Loucy (cell line): ENCODE data around the gene HLF.

ENCODE experiments used
- H2AFZ ChIP-seq: fragments of 200-600 bp; sonication (generic); 2 replicates; pipeline ENCODE4 v1.6.0; 2016; ENCODE audit warnings: antibody characterized with exemption, mild to moderate bottlenecking, low read length, moderate library complexity
- H3F3A ChIP-seq: fragments of 200-600 bp; 2 replicates; pipeline ENCODE4 v1.6.0; 2016; ENCODE audit warnings: antibody characterized with exemption, low read depth, mild to moderate bottlenecking
- H3K27me3 ChIP-seq: fragments of 200-600 bp; sonication (generic); 2 replicates; pipeline ENCODE4 v1.6.1; 2014; ENCODE audit warnings: low read length, mild to moderate bottlenecking; ENCODE audit not compliant: insufficient read depth, poor library complexity, severe bottlenecking
- H3K36me3 ChIP-seq: fragments of 200-600 bp; sonication (generic); 2 replicates; pipeline ENCODE4 v1.6.1; 2016; ENCODE audit warnings: low read length; ENCODE audit not compliant: insufficient read depth
- H3K4me1 ChIP-seq: fragments of 200-600 bp; sonication (generic); 2 replicates; pipeline ENCODE4 v1.5.1; 2014; ENCODE audit warnings: low read length, mild to moderate bottlenecking; ENCODE audit not compliant: insufficient read depth, poor library complexity, severe bottlenecking
- H3K4me2 ChIP-seq: fragments of 200-600 bp; sonication (generic); 2 replicates; pipeline ENCODE4 v1.6.0; 2014; ENCODE audit warnings: antibody characterized with exemption, low read length, low read depth, mild to moderate bottlenecking; ENCODE audit not compliant: poor library complexity, severe bottlenecking
- H3K4me3 ChIP-seq: fragments of 200-600 bp; sonication (generic); 2 replicates; pipeline ENCODE4 v1.5.1; 2014; ENCODE audit warnings: low read length, mild to moderate bottlenecking, mixed read lengths; ENCODE audit not compliant: poor library complexity, severe bottlenecking
- H3K79me2 ChIP-seq: fragments of 200-600 bp; sonication (generic); 2 replicates; pipeline ENCODE4 v1.6.1; 2014; ENCODE audit warnings: low read length; ENCODE audit not compliant: insufficient read depth
- H3K9ac ChIP-seq: fragments of 200-600 bp; sonication (generic); 2 replicates; pipeline ENCODE4 v1.6.0; 2014; ENCODE audit warnings: mild to moderate bottlenecking, low read depth, low read length, moderate library complexity; ENCODE audit not compliant: poor library complexity, severe bottlenecking
- H3K9me2 ChIP-seq: fragments of 200-600 bp; sonication (generic); replicated peaks from 2 replicates; pipeline ENCODE4 v1.6.1; 2016; ENCODE audit warnings: low read depth, low read length, mixed read lengths
- H3K9me3 ChIP-seq: fragments of 200-600 bp; sonication (generic); 2 replicates; pipeline ENCODE4 v1.6.1; 2014; ENCODE audit warnings: mild to moderate bottlenecking, antibody characterized with exemption, low read length, low read depth; ENCODE audit not compliant: insufficient read depth
- H4K20me1 ChIP-seq: fragments of 200-600 bp; sonication (generic); 2 replicates; pipeline ENCODE4 v1.6.0; 2014; ENCODE audit warnings: antibody characterized with exemption, low read length, mild to moderate bottlenecking; ENCODE audit not compliant: insufficient read depth, poor library complexity, severe bottlenecking
- EZH2phosphoT487 ChIP-seq: fragments of 200-600 bp; IDR thresholded peaks from 2 replicates; pipeline ENCODE4 v1.6.1; 2018; ENCODE audit warnings: antibody characterized with exemption, mild to moderate bottlenecking, moderate library complexity, borderline replicate concordance
- TF ChIP-seq, protein P1 (sequence below): fragments of 200-600 bp; sonication (generic); conservative IDR thresholded peaks from 2 replicates; pipeline ENCODE4 v1.5.1; 2014; ENCODE audit warnings: mild to moderate bottlenecking, antibody characterized with exemption, low read length

The HLF gene

DNA sequence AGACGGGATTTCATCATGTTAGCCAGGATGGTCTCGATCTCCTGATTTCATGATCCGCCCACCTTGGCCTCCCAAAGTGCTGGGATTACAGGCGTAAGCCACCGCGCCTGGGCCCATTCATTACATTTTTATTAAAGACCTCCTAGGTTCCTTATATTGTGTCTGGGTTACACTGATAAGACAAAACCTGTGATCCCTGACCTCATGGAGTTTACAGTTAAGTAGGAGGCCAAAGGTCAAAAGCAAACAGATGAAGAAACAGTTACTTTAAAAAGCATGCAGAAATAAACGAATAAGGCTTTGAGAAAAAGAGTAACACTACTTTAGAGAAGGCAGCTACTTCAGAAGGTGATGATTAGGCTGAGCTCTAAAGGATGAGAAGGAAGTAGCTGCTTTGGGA lies 14.9 kb upstream of the HLF start:
- no peak overlapping the region for H3K4me3 ChIP-seq
- H4K20me1 ChIP-seq: no peaks in the 10 kb centered on the region
- H3K79me2 ChIP-seq: no peaks in the 10 kb centered on the region
- H3K27me3 ChIP-seq: no peaks in the 10 kb centered on the region
- H3K4me2 ChIP-seq: no peak overlapping the region
- no peaks in the 10 kb centered on the region for H3K36me3 ChIP-seq
- no peaks in the 10 kb centered on the region for H3K9me3 ChIP-seq
- no peaks in the 10 kb centered on the region for H3K9me2 ChIP-seq
- no peak for TF ChIP-seq EZH2phosphoT487
- TF ChIP-seq, protein P1, sequence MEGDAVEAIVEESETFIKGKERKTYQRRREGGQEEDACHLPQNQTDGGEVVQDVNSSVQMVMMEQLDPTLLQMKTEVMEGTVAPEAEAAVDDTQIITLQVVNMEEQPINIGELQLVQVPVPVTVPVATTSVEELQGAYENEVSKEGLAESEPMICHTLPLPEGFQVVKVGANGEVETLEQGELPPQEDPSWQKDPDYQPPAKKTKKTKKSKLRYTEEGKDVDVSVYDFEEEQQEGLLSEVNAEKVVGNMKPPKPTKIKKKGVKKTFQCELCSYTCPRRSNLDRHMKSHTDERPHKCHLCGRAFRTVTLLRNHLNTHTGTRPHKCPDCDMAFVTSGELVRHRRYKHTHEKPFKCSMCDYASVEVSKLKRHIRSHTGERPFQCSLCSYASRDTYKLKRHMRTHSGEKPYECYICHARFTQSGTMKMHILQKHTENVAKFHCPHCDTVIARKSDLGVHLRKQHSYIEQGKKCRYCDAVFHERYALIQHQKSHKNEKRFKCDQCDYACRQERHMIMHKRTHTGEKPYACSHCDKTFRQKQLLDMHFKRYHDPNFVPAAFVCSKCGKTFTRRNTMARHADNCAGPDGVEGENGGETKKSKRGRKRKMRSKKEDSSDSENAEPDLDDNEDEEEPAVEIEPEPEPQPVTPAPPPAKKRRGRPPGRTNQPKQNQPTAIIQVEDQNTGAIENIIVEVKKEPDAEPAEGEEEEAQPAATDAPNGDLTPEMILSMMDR: no peak
- no peaks in the 10 kb centered on the region for H3F3A ChIP-seq
- H2AFZ ChIP-seq: no peak overlapping the region
- no peak overlapping the region for H3K9ac ChIP-seq
- peaks cover 4% of the 10 kb centered on the region for H3K4me1 ChIP-seq

DNA sequence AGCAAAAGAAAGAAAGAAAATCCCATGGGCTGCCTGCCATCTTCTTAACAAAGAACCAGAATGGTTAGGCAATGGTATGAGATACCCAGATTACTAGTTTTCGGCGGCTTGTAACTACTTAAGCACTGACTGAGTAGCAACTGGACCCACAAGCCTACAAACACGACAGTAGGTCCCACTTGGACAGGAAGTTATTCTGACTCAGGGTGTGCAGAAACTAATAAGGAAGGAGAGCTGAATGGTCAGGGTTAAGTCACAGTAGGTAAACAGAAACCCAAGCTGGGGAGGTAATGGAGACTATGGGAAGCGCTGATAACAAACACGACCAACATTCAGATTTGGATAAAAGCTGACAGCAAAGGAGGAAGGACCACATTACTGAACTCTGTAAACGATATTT lies 10.4 kb upstream of the HLF start:
- H3K9me3 ChIP-seq: no peaks in the 10 kb centered on the region
- H4K20me1 ChIP-seq: no peaks in the 10 kb centered on the region
- H3K79me2 ChIP-seq: no peaks in the 10 kb centered on the region
- H3F3A ChIP-seq: no peaks in the 10 kb centered on the region
- peaks cover 4% of the 10 kb centered on the region for H3K4me1 ChIP-seq
- no peak overlapping the region for H2AFZ ChIP-seq
- TF ChIP-seq, protein P1: no peak
- no peak for TF ChIP-seq EZH2phosphoT487
- H3K4me2 ChIP-seq: no peak overlapping the region
- H3K36me3 ChIP-seq: no peaks in the 10 kb centered on the region
- H3K9me2 ChIP-seq: no peaks in the 10 kb centered on the region
- no peaks in the 10 kb centered on the region for H3K27me3 ChIP-seq
- H3K4me3 ChIP-seq: no peak overlapping the region
- no peak overlapping the region for H3K9ac ChIP-seq

DNA sequence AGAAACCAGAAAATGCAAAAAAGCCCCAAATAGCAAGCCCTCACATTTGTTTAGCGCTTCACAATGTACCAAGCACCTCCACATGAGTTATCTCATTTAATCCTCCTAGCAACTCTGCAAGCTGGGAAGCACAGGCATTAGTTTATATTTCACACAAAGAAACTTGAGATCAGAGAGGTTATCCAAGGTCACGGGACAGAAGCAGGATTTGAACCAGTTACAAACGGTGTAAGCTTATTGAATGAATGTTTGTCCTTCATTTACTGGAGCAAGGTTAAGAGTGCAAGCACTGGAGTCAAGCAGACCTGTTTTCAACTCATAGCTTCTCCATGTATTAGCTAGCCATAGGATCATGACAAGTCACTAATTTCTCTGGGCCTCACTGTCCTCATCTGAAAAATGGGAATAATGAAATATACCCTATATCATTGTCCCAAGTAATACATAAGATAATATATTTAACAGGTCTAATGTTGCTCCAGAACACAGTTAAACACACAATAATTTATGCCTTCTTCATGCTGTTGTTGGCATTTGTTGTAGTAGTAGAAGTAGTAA lies 6.1 kb upstream of the HLF start:
- H3K36me3 ChIP-seq: no peaks in the 10 kb centered on the region
- no peaks in the 10 kb centered on the region for H3K79me2 ChIP-seq
- no peak overlapping the region for H2AFZ ChIP-seq
- no peak overlapping the region for H3K4me2 ChIP-seq
- H3K9me3 ChIP-seq: no peaks in the 10 kb centered on the region; the same call in 1 of the 2 replicates
- H3F3A ChIP-seq: no peaks in the 10 kb centered on the region
- no peaks in the 10 kb centered on the region for H4K20me1 ChIP-seq
- no peak overlapping the region for H3K9ac ChIP-seq
- H3K4me3 ChIP-seq: no peak overlapping the region
- H3K4me1 ChIP-seq: peaks cover 3% of the 10 kb centered on the region
- H3K9me2 ChIP-seq: no peaks in the 10 kb centered on the region
- no peaks in the 10 kb centered on the region for H3K27me3 ChIP-seq
- TF ChIP-seq, protein P1: no peak
- TF ChIP-seq EZH2phosphoT487: no peak
